HK-2 (cell line): ENCODE results near the gene REXO1.
A peak's percentile ranks its signal among the peaks of the same experiment; 100 is the strongest.

Source experiments
- DNase-seq: peaks from one replicate; pipeline ENCODE4 v3.0.0-alpha.2; 2018; ENCODE audit not compliant: unreplicated experiment

Gene REXO1

DNA sequence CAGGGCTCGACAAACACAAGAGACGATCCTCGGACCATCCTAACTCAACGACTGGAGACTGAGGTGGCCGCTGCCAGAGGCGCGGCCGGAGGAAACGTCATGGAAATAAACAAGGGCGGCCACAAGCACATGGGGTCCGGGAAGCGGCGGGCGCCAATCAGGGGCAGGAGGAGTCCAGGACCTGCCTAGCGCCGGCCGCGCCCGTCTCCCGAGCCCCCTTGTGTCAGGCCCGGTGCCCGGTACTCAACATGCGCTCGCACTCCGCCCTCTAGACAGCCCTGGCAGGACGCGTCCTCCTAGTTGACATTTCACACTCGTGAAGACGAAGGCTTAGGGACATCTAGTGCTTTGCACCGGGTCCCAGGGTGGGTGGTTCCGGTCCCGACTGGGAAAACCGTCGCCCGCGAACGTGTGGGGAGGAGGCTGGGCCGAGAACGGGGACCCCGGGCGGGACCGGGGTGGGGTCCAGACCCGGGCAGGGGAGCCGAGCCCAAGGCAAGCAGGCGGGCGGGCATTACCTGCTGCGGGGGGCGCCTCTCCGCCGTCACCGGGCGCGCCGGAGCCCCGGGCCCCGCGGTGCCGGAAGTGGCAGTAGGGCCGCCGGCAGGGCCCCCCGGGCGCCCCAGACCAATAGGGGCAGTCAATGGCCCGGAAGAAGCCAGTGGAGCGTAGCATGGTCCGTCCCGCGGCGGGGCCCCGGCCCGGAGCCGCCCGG is 442 bp downstream of the REXO1 start:
- peak; percentile 65 for DNase-seq

- DNase-seq, result no peak
Observed at GRCh38 chr19:1847348-1847683, 967 bp downstream of the REXO1 start.

GRCh38 chr19:1846517-1847204 is 1.6 kb downstream of the REXO1 start:
- DNase-seq, result no peak

DNA sequence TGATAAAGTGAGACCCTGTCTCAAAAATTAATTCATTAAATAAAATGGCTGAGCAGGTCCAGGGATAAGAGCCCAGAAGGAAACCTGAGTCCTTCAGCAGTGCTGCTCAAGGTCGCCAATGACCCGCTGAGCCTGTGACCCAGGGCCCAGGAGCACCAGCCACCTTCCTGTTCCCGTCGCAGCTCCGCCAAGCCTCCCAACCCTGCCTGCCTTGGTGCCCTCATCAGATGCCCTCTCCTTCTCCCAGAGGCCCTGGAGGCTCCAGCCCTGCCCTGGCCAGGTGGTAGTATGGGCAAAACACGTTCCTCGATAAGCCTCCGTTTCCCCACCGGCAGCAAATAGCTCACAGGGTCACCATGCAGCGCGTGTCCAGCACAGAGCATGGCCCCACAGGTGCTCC is 2.6 kb downstream of the REXO1 start:
- no peak for DNase-seq

- no peak for DNase-seq
Observed at GRCh38 chr19:1845125-1845515, 3.2 kb downstream of the REXO1 start.

- DNase-seq, result no peak
Observed at GRCh38 chr19:1844513-1845124, 3.7 kb downstream of the REXO1 start.

DNA sequence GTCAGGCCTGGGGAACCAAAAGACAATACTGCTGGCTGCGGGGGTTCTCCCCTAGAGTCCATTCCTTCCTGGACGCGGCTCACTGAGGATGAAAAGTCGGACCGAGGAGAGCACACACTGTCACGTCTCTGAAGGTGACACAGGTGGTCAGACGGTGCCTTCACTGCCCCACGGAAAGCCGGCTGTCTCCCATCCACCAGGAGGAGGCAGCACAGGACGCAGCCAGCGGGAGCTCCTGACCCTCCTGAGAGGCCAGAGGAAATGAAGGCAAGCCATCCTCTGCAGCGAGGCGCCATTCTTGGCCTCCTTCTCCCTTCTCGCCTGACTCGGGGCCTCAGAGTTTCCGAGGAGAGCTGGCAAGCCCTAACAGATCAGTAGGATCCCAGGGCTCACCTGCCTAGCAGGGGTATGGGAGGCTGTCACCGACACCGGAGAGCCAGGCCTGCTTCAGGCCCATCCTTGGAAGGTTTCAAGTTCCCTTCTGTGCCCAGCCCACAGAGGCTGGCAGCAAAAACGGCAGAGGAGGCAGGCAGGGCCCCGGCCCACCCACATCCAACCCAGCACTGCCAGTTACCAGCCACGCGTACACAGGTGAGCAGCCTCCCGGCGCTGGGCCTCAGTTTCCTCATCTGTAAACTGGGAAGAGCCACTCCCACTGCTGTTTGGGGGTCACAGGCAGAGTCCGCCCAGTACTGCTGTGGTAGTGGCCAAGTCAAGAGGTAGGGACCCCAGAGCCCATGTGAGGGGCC is 4.5 kb downstream of the REXO1 start:
- DNase-seq, result no peak

GRCh38 chr19:1843116-1843515 is 5.2 kb downstream of the REXO1 start:
- no peak for DNase-seq

GRCh38 chr19:1841209-1841924 is 6.9 kb downstream of the REXO1 start:
- no peak for DNase-seq

- DNase-seq, result no peak
Observed at GRCh38 chr19:1840541-1841115, 7.7 kb downstream of the REXO1 start.

DNA sequence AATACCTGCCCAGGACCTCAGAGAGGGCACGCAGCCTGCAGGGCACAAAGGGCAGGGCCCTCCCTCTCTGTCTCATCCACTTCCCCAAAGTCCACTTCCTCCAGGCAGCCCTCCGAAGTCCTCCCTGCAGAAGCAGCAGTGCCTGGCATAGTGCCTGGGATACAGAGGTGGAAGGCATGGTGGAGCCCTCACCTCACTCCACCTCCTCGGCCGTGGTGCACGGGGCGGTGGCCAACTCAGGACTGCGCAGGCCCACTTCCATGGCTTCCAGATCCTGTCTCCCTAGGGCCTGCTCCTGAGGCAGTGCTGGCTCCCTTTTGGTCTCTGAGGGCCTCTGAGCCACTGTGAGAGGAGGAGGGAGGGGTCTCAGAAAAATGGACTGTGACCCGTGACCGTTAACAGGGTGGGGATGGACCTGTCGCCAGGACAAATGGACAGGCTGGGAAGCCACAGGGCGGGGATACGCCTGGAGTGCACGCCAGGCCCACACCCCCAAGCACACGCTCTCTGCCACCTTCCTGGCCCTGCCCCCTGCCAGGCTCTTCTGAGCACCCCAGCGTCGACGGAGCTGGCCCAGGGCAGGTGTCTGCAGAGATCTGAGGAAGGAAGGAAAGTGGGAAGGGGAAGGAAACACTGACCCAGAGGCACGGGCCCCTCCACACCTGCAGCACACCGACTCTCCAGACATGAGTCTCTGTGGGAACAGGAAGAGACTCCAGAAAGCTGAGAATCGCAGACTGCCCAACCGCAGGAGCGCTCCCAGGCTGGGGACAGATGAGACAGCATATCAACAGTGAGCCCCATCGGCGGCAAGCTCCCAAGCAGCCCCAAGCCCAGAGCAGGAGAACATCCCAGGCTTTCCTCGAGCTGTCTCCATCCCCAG is 8.4 kb downstream of the REXO1 start:
- DNase-seq, result no peak

DNA sequence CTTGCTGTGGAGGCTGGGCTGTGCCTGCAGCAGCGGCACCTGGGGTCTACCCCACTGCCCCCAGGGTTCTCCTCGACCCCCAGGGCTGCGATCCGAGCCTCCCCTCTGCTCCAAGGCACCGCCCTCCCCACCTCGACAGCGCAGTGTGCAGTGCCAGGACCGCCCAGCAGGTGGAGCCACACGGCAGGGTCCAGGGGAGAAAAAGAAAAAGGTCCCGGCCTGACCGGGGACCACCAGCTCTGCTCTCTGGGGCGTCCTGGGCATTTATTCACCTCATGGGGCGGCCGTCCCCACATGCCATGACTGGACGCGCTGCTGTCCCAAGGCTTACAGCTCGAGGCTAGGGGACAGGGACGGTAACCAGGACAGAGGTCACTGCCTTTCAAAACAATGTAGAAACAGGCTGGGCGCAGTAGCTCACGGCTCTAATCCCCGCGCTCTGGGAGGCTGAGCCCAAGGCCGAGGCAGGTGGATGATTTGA is 10.6 kb downstream of the REXO1 start:
- DNase-seq, result peak; percentile 51

DNA sequence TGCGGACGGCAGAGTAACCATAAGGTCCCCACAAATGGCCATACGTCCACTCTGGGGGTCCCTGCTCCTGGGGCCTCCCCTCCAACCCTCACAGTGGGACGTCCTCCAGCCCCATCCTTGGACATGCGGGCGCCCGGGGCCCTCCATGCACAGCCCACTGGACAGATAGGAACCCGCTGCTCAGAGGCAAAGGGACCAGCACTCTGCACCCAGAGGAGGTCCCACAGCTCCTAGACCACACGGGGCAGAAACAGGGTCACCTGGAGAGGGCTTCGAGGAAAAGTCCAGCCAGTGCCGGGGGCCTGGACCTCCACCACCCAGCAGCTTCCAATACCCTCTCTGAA is 11.1 kb downstream of the REXO1 start:
- no peak for DNase-seq

DNA sequence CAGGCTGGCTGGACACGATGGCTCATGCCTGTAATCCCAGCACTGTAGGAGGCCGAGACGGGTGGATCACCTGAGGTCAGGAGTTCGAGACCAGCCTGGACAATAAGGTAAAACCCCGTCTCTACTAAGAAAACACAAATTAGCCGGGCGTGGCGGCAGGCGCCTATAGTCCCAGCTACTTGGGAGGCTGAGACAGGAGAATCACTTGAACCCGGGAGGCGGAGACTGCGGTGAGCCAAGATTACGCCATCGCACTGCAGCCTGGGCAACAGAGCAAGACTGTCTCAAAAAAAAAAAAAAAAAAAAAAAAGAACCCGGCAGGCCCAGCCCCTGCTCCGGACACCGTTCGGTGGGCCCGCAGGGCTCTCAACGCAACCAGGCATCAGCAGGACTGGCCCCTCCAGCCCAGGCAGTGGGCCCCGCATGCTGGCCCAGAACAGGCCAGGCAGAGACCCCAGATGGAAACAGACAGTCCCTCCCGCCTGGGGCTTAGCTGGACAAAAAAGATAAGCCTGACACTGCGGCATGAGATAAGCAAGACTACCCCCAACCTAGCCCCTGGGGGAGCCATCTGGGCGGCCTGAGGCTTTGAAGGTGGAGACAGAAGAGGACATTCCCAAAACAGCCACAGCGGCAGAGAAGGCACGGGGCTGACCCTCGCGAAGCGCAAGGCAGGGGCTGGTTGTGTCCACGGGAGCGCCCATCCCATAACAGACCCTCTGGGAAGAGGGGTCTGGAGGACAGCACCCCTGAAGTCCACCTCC is 11.6 kb downstream of the REXO1 start:
- DNase-seq, result no peak

GRCh38 chr19:1833540-1833939 is 14.7 kb downstream of the REXO1 start:
- DNase-seq, result no peak

GRCh38 chr19:1832046-1832663 is 16.1 kb downstream of the REXO1 start:
- no peak for DNase-seq

GRCh38 chr19:1830978-1831377 is 17.3 kb downstream of the REXO1 start:
- no peak for DNase-seq

DNA sequence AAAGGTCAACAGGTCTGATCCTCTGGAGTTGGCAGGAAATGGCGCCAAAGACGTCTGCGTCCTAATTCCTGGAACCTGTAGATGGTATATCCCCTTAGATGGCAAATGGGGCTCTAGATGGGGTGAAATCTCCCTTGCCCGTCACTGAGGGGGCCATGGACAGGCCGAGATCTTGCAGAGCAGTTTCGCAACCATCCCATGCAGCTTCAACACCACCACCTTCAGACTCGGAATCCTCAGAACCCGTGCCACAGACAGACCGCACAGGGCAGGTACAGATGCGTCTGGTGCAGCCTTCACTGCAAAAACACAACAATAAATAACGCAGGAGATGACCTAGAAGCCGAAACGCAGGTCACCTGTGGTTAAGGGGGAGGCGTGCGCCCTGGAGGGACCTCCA is 17.7 kb downstream of the REXO1 start:
- DNase-seq, result no peak

GRCh38 chr19:1829958-1830357 is 18.3 kb downstream of the REXO1 start:
- DNase-seq, result no peak
